T-helper 1 cell treated with Interleukin-12 subunit alpha and Interleukin-12 subunit beta and Interleukin-4 antibody, amounts not matched to agents 30 ng/mL and 1 ng/mL, for 36 hours (primary cell): ENCODE results near the gene SMARCAD1. TPM values are rescaled to one million over a fixed set of nuclear protein-coding genes. Genes with fewer than 3 reads are reported as not detected.

Experiments used
- total RNA-seq: library from RNA; stranded (reverse); gene quantifications from 2 replicates; pipeline ENCODE4 v1.2.3, GENCODE V29; 2022

Gene SMARCAD1
- total RNA-seq, 1 donor from 2014 or later = 33.8 TPM

Other genes starting within 250 kb of the SMARCAD1 start
- gene HPGDS, start 135.0 kb downstream of the SMARCAD1 start, total RNA-seq = not detected in 2 replicates
- gene PDLIM5, start 244.1 kb downstream of the SMARCAD1 start, total RNA-seq = 18.5 and 19.3 TPM in 2 replicates